ENCODE measurements around the gene PCDHB9. TPM values are rescaled to one million over a fixed set of nuclear protein-coding genes. Genes with fewer than 3 reads are reported as not detected.

The PCDHB9 gene
- total and polyA plus RNA-seq, 9 of the 15 experiments (the other 6 are each of a cell fraction or from before 2014, with no cell fraction given), result not detected

DNA sequence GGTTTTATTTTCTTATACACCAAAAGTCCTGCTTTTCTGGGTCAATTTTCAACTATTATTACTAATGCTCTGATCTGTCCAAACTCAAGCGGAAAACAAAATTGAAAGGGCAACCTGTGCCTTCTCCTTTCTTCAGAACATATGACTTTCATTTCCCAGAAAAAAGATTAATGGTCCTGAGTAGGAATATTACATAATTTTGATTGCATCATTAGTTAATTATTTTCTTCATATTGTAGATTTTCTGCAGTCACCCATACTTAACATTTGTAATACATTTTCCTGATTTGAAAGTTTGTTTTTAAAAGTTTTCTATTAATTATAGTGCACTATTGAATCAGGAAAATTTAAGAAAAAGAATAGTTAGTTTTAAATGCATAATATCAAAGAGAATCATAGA lies 11.0 kb upstream of the PCDHB9 start:
- ATAC-seq (no peak), FAIRE-seq (no peak), DNase-seq (ENCODE audit: extremely low read depth in 1 of 4, low spot score in 3 of 4) (no peak)
- no peaks in the 10 kb centered on the region for H3K36me3 ChIP-seq (ENCODE audit: control insufficient read depth, insufficient read depth, low read length)
- H3K9ac ChIP-seq (ENCODE audit: insufficient read depth in 1 of 2, low read depth in 2 of 2, low read length in 2 of 2), result no peak overlapping the region
- BruUV-seq (replicated peaks), result no TSS peak
- no peak for TF ChIP-seq ZNF263 (CRISPR knock-in tag; IDR thresholded peaks at IDR 0.05; ENCODE audit: borderline replicate concordance)
- no peak for TF ChIP-seq NCOR1 (IDR thresholded peaks at IDR 0.05)
- TF ChIP-seq, protein P1, sequence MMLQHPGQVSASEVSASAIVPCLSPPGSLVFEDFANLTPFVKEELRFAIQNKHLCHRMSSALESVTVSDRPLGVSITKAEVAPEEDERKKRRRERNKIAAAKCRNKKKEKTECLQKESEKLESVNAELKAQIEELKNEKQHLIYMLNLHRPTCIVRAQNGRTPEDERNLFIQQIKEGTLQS (IDR thresholded peaks at IDR 0.05), result peak; percentile 50; the same call in 1 of the 2 replicates
- TF ChIP-seq, protein P1 (CRISPR knock-in tag; conservative IDR thresholded peaks at IDR 0.05), result no peak
- TF ChIP-seq CEBPG (CRISPR knock-in tag; IDR thresholded peaks at IDR 0.05), result no peak
- peak; percentile 59 to 85 for TF ChIP-seq CEBPG (tag; conservative IDR thresholded peaks at IDR 0.05 in 1 of 2, IDR thresholded peaks at IDR 0.05 in 1 of 2)
- TF ChIP-seq MBD2 (IDR thresholded peaks at IDR 0.05; ENCODE audit: borderline replicate concordance, low read depth), result no peak
- TF ChIP-seq ZNF507 (tag; conservative IDR thresholded peaks at IDR 0.05), result no peak
- TF ChIP-seq, protein P2, sequence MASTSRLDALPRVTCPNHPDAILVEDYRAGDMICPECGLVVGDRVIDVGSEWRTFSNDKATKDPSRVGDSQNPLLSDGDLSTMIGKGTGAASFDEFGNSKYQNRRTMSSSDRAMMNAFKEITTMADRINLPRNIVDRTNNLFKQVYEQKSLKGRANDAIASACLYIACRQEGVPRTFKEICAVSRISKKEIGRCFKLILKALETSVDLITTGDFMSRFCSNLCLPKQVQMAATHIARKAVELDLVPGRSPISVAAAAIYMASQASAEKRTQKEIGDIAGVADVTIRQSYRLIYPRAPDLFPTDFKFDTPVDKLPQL (IDR thresholded peaks at IDR 0.05; ENCODE audit: extremely low read depth, insufficient read length), result no peak
- no peak for TF ChIP-seq MYC (IDR thresholded peaks at IDR 0.05; ENCODE audit: low read depth, low read length)
- TF ChIP-seq MYC (CRISPR knock-in tag; IDR thresholded peaks at IDR 0.05; ENCODE audit: borderline replicate concordance, low read depth), result no peak
- TF ChIP-seq, protein P3, sequence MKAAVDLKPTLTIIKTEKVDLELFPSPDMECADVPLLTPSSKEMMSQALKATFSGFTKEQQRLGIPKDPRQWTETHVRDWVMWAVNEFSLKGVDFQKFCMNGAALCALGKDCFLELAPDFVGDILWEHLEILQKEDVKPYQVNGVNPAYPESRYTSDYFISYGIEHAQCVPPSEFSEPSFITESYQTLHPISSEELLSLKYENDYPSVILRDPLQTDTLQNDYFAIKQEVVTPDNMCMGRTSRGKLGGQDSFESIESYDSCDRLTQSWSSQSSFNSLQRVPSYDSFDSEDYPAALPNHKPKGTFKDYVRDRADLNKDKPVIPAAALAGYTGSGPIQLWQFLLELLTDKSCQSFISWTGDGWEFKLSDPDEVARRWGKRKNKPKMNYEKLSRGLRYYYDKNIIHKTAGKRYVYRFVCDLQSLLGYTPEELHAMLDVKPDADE (conservative IDR thresholded peaks at IDR 0.05; ENCODE audit: control insufficient read depth, low read depth, low read length), result no peak
- TF ChIP-seq CEBPB (tag; IDR thresholded peaks at IDR 0.05), result peak; percentile 51
- in situ Hi-C loops (cut with MboI), result no loop called here
- no peaks in the 10 kb centered on the region for H3K9me3 ChIP-seq (replicated peaks; ENCODE audit: control insufficient read depth, insufficient read depth, low read depth, low read length)
- peaks cover 8 to 19% of the 10 kb centered on the region in 2 experiments; a peak in 3 of 5 replicates for H3K27me3 ChIP-seq (ENCODE audit: control insufficient read depth in 2 of 2, insufficient read depth in 2 of 2, low read length in 2 of 2)
- no peak overlapping the region for H3K4me2 ChIP-seq (ENCODE audit: insufficient read depth, low read length)
- H4K20me1 ChIP-seq (replicated peaks; ENCODE audit: control insufficient read depth, insufficient read depth, low read length), result no peaks in the 10 kb centered on the region
- ChIA-PET CTCF (ENCODE audit: low intra/inter-chr PET ratio) (no interaction called here), POLR2A (no interaction called here)
- H3K79me2 ChIP-seq (ENCODE audit: control insufficient read depth, insufficient read depth, low read length), result no peaks in the 10 kb centered on the region
- no peak overlapping the region for H2AFZ ChIP-seq (ENCODE audit: low read depth, low read length)
- H3K27ac ChIP-seq (ENCODE audit: extremely low read depth, low read depth, low read length), result no peak overlapping the region
- no peaks in the 10 kb centered on the region for H3K9me1 ChIP-seq (ENCODE audit: control insufficient read depth, insufficient read depth, low read length)
- 0% methylated on average over 1 of the region's 1 CpG for WGBS (ENCODE audit: insufficient coverage, low coverage, missing lambda C conversion rate)
- intact Hi-C loops (cut with micrococcal nuclease), result loop anchor here (1.0 kb wide), 1 partner anchor 11 kb away; the partner anchor contains the start of gene PCDHB9
- H3K4me3 ChIP-seq, result no peak overlapping the region
- H3K4me1 ChIP-seq (replicated peaks in 1 of 2; ENCODE audit: control insufficient read depth in 2 of 2, insufficient read depth in 2 of 2, low read length in 2 of 2), result no peaks in the 10 kb centered on the region
